MM.1S (cell line): ENCODE results near the gene LSMEM2.
"Not testable (repeated sequence)": the region's sequence is repeated elsewhere in the genome, so short reads cannot be mapped to it uniquely, and the experiment has no call there.

Experiments used
- DNase-seq: peaks from one replicate; pipeline ENCODE4 v3.0.0-alpha.2; 2015
- H2AFZ ChIP-seq: fragments of 300-600 bp; sonication (generic); 2 replicates; pipeline ENCODE4 v1.6.0; 2016; ENCODE audit warnings: antibody characterized with exemption, low read length
- H3F3A ChIP-seq: fragments of 300-600 bp; sonication (generic); 2 replicates; pipeline ENCODE4 v1.6.1; 2016; ENCODE audit warnings: mild to moderate bottlenecking, antibody characterized with exemption, low read length, moderate library complexity, mixed read lengths; ENCODE audit not compliant: insufficient read depth
- H3K27ac ChIP-seq: fragments of 300-600 bp; sonication (generic); 2 replicates; pipeline ENCODE4 v1.5.1; 2016; ENCODE audit warnings: mild to moderate bottlenecking, low read length
- H3K27me3 ChIP-seq: fragments of 300-600 bp; sonication (generic); replicated peaks from 2 replicates; pipeline ENCODE4 v1.6.0; 2016; ENCODE audit warnings: low read length; ENCODE audit not compliant: insufficient read depth
- H3K36me3 ChIP-seq: fragments of 300-600 bp; sonication (generic); replicated peaks from 2 replicates; pipeline ENCODE4 v1.6.1; 2016; ENCODE audit warnings: mild to moderate bottlenecking, low read length, mixed read lengths; ENCODE audit not compliant: insufficient read depth
- H3K4me1 ChIP-seq: fragments of 300-600 bp; sonication (generic); 2 replicates; pipeline ENCODE4 v1.6.1; 2016; ENCODE audit warnings: low read length, mixed read lengths
- H3K4me2 ChIP-seq: fragments of 300-600 bp; sonication (generic); 2 replicates; pipeline ENCODE4 v1.6.0; 2016; ENCODE audit warnings: low read depth, low read length
- H3K4me3 ChIP-seq: fragments of 300-600 bp; sonication (generic); 2 replicates; pipeline ENCODE4 v1.5.1; 2016; ENCODE audit warnings: low read length, mixed read lengths
- H3K79me2 ChIP-seq: fragments of 300-600 bp; sonication (generic); 2 replicates; pipeline ENCODE4 v1.6.1; 2016; ENCODE audit warnings: mixed run types, low read length, mixed read lengths
- H3K9ac ChIP-seq: fragments of 300-600 bp; sonication (generic); 2 replicates; pipeline ENCODE4 v1.6.1; 2016; ENCODE audit warnings: low read length, mixed read lengths
- H3K9me2 ChIP-seq: fragments of 300-600 bp; sonication (generic); replicated peaks from 2 replicates; pipeline ENCODE4 v1.6.1; 2016; ENCODE audit warnings: mild to moderate bottlenecking, low read length, mixed read lengths; ENCODE audit not compliant: insufficient read depth
- H3K9me3 ChIP-seq: fragments of 300-600 bp; sonication (generic); replicated peaks from 2 replicates; pipeline ENCODE4 v1.6.1; 2016; ENCODE audit warnings: mild to moderate bottlenecking, low read length, mixed read lengths; ENCODE audit not compliant: insufficient read depth
- H4K20me1 ChIP-seq: fragments of 300-600 bp; sonication (generic); 2 replicates; pipeline ENCODE4 v1.6.1; 2016; ENCODE audit warnings: mild to moderate bottlenecking, low read length, moderate library complexity, mixed read lengths; ENCODE audit not compliant: insufficient read depth
- EZH2 ChIP-seq: fragments of 300-600 bp; sonication (generic); optimal IDR thresholded peaks from 2 replicates; pipeline ENCODE3; 2017; ENCODE audit warnings: low read depth, mild to moderate bottlenecking, antibody characterized with exemption, low read length, mixed read lengths
- EZH2phosphoT487 ChIP-seq: fragments of 300-600 bp; sonication (generic); IDR thresholded peaks from 2 replicates; pipeline ENCODE4 v1.6.1; 2018; ENCODE audit warnings: antibody characterized with exemption, low read length
- TF ChIP-seq, protein P1 (sequence below): fragments of 300-600 bp; sonication (generic); IDR thresholded peaks from 2 replicates; pipeline ENCODE4 v1.5.1; 2016; ENCODE audit warnings: antibody characterized with exemption, low read length, mixed read lengths

Gene LSMEM2

DNA sequence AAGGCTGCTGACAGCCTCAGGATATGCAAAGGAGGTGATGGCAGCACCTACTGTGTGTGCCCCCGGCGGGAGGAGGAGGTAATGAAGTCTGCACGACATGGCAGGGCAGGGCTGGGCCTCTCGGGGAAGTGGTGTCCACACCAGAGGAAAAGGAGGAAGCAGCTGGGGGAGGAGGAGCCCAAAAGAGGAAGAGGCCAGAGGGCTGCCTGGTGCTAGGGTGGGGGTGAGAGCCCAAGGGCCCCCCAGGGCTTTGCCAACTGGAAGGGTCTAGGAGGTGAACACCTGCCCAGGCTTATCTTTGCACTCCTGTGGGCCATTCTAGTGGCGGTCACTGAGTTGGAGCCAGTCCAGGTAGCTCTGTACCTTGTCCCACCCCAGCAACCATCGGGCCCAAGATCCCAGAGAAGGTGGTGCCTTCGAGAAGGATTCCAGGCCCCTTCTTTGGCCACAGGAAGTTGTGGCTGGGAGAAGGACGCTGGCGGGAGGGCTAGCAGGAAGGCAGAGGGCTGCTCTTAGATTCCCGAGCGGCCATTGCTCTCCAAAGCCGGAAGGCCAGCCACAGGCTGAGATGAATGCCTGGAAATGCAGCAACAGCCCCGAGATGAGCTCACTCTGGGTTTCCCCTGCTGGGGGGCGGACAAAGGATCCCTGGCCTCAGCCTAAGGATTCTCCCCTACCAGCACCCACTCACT, 35.9 kb upstream of the LSMEM2 start:
- DNase-seq, result no peak
- Histone ChIP-seq H3K36me3 (no peaks in the 10 kb centered on the region), H3K79me2 (peaks cover 96% of the 10 kb centered on the region), H3K27me3 (no peaks in the 10 kb centered on the region), H3K4me1 (peaks cover 19% of the 10 kb centered on the region), H3K9me3 (no peaks in the 10 kb centered on the region), H3K4me2 (no peak overlapping the region), H3K9me2 (no peaks in the 10 kb centered on the region), H3K4me3 (no peak overlapping the region), H3K27ac (no peak overlapping the region), H4K20me1 (no peaks in the 10 kb centered on the region), H3K9ac (no peak overlapping the region), H2AFZ (no peak overlapping the region), H3F3A (peaks cover 21% of the 10 kb centered on the region)
- no peak for TF ChIP-seq EZH2phosphoT487
- TF ChIP-seq, protein P1, sequence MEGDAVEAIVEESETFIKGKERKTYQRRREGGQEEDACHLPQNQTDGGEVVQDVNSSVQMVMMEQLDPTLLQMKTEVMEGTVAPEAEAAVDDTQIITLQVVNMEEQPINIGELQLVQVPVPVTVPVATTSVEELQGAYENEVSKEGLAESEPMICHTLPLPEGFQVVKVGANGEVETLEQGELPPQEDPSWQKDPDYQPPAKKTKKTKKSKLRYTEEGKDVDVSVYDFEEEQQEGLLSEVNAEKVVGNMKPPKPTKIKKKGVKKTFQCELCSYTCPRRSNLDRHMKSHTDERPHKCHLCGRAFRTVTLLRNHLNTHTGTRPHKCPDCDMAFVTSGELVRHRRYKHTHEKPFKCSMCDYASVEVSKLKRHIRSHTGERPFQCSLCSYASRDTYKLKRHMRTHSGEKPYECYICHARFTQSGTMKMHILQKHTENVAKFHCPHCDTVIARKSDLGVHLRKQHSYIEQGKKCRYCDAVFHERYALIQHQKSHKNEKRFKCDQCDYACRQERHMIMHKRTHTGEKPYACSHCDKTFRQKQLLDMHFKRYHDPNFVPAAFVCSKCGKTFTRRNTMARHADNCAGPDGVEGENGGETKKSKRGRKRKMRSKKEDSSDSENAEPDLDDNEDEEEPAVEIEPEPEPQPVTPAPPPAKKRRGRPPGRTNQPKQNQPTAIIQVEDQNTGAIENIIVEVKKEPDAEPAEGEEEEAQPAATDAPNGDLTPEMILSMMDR, result no peak

DNA sequence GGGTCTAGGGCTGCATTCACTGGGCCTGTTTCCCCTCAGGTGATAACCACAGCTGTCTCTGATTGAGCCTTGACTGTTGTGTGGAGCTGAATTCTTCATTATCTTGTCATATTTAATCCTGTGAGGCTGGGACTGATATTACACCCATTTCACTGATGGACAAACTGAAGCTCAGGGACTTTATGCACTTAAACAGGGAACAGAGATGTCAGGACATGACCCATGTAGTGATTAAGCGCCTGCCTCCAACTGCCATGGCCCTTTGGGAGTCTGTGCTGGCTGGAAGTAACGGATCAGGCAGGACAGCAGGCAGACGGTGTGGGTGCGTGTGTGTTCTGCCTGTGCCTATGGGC, 35.4 kb upstream of the LSMEM2 start:
- no peaks in the 10 kb centered on the region for H3K9me3 ChIP-seq
- H3K9ac ChIP-seq, result no peak overlapping the region
- DNase-seq, result no peak
- H3K27ac ChIP-seq, result no peak overlapping the region
- H3K4me3 ChIP-seq, result no peak overlapping the region
- H3K79me2 ChIP-seq, result peaks cover 96% of the 10 kb centered on the region
- H3K36me3 ChIP-seq, result no peaks in the 10 kb centered on the region
- peaks cover 21% of the 10 kb centered on the region for H3F3A ChIP-seq
- no peaks in the 10 kb centered on the region for H4K20me1 ChIP-seq
- no peaks in the 10 kb centered on the region for H3K9me2 ChIP-seq
- no peak overlapping the region for H2AFZ ChIP-seq
- TF ChIP-seq, protein P1, result no peak
- TF ChIP-seq EZH2 (no peak), EZH2phosphoT487 (no peak)
- H3K4me2 ChIP-seq, result no peak overlapping the region
- peaks cover 14% of the 10 kb centered on the region for H3K4me1 ChIP-seq
- no peaks in the 10 kb centered on the region for H3K27me3 ChIP-seq

DNA sequence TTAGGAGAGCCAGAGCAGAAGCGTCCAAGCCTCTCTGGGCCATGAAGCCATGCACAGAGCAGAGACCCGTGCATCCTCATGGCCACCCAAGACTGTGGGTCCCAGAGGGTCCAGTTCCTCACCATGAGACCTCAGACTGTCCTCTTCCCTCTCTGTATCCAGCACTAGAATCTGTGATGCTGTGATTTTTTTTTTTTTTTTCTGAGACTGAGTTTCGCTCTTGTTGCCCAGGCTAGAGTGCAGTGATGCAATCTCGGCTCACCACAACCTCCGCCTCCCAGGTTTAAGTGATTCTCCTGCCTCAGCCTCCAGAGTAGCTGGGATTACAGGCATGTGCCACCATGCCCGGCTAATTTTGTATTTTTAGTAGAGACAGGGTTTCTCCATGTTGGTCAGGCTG, 34.1 kb upstream of the LSMEM2 start:
- H3K9ac ChIP-seq, H3K9me2 ChIP-seq, H3K4me2 ChIP-seq, H3K36me3 ChIP-seq, H4K20me1 ChIP-seq, H3K27ac ChIP-seq, H3K9me3 ChIP-seq, H3K27me3 ChIP-seq, H2AFZ ChIP-seq, H3K4me3 ChIP-seq, DNase-seq: not testable (repeated sequence)
- H3K4me1 ChIP-seq, result peaks cover 13% of the 10 kb centered on the region
- peaks cover 21% of the 10 kb centered on the region for H3F3A ChIP-seq
- peaks cover 96% of the 10 kb centered on the region for H3K79me2 ChIP-seq

DNA sequence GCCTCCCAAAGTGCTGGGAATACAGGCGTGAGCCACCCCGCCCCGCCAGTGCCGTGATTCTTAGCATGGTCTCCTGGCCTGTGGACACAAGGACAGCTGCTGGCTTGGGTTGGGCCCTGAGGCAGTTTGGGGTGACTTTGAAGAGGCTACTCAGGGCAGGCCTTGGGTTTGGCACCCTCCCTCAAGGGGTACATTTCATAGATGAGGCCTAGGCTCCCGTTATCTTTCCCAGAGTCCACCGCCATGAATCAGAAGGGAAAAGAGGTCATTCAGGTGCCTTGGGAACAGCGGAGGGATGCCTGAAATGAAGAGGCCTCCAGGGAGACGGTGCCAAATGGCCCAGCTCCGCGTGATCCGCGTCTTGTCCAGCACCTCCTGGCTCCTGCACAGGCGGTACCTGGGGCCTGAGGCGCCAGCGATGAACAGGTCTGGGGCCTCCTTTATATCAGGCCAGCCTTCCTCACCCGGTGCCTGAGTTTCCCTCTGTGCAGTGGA, 33.6 kb upstream of the LSMEM2 start:
- peaks cover 96% of the 10 kb centered on the region for H3K79me2 ChIP-seq
- H3K27me3 ChIP-seq, result no peaks in the 10 kb centered on the region
- no peak for DNase-seq
- H3K36me3 ChIP-seq, result no peaks in the 10 kb centered on the region
- peak overlapping the region; percentile 74 for H3K4me2 ChIP-seq
- peaks cover 8% of the 10 kb centered on the region; the same call in 1 of the 2 replicates for H4K20me1 ChIP-seq
- peaks cover 13% of the 10 kb centered on the region for H3K4me1 ChIP-seq
- peaks cover 21% of the 10 kb centered on the region for H3F3A ChIP-seq
- no peaks in the 10 kb centered on the region for H3K9me3 ChIP-seq
- peak overlapping the region; percentile 81; the same call in 1 of the 2 replicates for H3K27ac ChIP-seq
- TF ChIP-seq EZH2phosphoT487, result no peak
- TF ChIP-seq, protein P1, result no peak
- no peak for TF ChIP-seq EZH2
- no peaks in the 10 kb centered on the region for H3K9me2 ChIP-seq
- peak overlapping the region; percentile 52 for H3K4me3 ChIP-seq
- peak overlapping the region; percentile 47; the same call in 1 of the 2 replicates for H3K9ac ChIP-seq
- no peak overlapping the region for H2AFZ ChIP-seq
